ENCODE data around the gene GOLPH3.
"Not testable (repeated sequence)": the region's sequence is repeated elsewhere in the genome, so short reads cannot be mapped to it uniquely, and the experiment has no call there.

Gene GOLPH3

GRCh38 chr5:32087086-32088082 lies 86.7 kb downstream of the GOLPH3 start:
- no peaks in the 10 kb centered on the region for H3K9me3 ChIP-seq
- H3K27ac ChIP-seq: no peak overlapping the region
- H3K4me3 ChIP-seq: no peak overlapping the region
- H3K4me1 ChIP-seq: no peaks in the 10 kb centered on the region
- no peaks in the 10 kb centered on the region for H3K27me3 ChIP-seq
- intact Hi-C loops (cut with DNase I; ENCODE audit: low total_unique reads): loop anchor here (5.0 kb wide), 2 partner anchors 260 to 500 kb away; no protein-coding TSS in a partner anchor
- H3K36me3 ChIP-seq: peaks cover 0 to 47% (median 4%) of the 10 kb centered on the region in 3 donors
- no peak for DNase-seq
- TF ChIP-seq CTCF (IDR thresholded peaks at IDR 0.05): no peak

GRCh38 chr5:32083981-32084430 lies 90.1 kb downstream of the GOLPH3 start:
- Histone ChIP-seq H3K9me3 (no peaks in the 10 kb centered on the region), H3K4me1 (no peaks in the 10 kb centered on the region), H3K4me3 (no peak overlapping the region), H3K27me3 (no peaks in the 10 kb centered on the region), H3K27ac (no peak overlapping the region), H3K36me3 (peaks cover 0 to 27% (median 4%) of the 10 kb centered on the region in 3 donors)
- TF ChIP-seq CTCF (IDR thresholded peaks at IDR 0.05): no peak
- no peak for DNase-seq
- intact Hi-C loops (cut with DNase I; ENCODE audit: low total_unique reads): no loop called here

GRCh38 chr5:32082701-32083100 lies 91.4 kb downstream of the GOLPH3 start:
- no peak for DNase-seq
- H3K9me3 ChIP-seq: no peaks in the 10 kb centered on the region
- peaks cover 0 to 15% (median 3%) of the 10 kb centered on the region in 3 donors for H3K36me3 ChIP-seq
- H3K27me3 ChIP-seq: no peaks in the 10 kb centered on the region
- intact Hi-C loops (cut with DNase I; ENCODE audit: low total_unique reads): no loop called here
- no peak overlapping the region for H3K4me3 ChIP-seq
- no peaks in the 10 kb centered on the region for H3K4me1 ChIP-seq
- TF ChIP-seq CTCF (IDR thresholded peaks at IDR 0.05): no peak
- H3K27ac ChIP-seq: no peak overlapping the region

GRCh38 chr5:32080565-32080964 lies 93.6 kb downstream of the GOLPH3 start:
- H3K9me3 ChIP-seq; H3K4me1 ChIP-seq; H3K27me3 ChIP-seq; DNase-seq; H3K36me3 ChIP-seq; intact Hi-C loops (cut with DNase I; ENCODE audit: low total_unique reads); H3K4me3 ChIP-seq; H3K27ac ChIP-seq: not testable (repeated sequence)

DNA sequence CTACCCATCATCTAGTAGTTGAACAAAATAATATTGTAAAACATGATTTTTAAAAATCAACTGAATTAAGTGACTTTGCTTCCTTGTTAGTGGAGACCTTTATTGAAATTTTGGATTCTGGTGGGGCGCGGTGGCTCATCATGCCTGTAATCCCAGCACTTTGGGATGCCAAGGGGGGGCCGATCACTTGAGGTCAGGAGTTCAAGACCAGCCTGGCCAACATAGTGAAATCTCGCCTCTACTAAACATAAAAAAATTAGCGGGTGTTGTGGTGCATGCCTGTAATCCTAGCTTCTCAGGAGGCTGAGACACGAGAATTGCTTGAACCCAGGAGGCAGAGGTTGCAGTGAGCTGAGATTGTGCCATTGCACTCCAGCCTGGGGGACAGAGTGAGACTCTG lies 95.3 kb downstream of the GOLPH3 start:
- H3K4me1 ChIP-seq; H3K27ac ChIP-seq; DNase-seq; intact Hi-C loops (cut with DNase I; ENCODE audit: low total_unique reads); H3K9me3 ChIP-seq; H3K4me3 ChIP-seq; H3K27me3 ChIP-seq: not testable (repeated sequence)
- H3K36me3 ChIP-seq: peaks cover 0 to 16% (median 0%) of the 10 kb centered on the region in 3 donors

DNA sequence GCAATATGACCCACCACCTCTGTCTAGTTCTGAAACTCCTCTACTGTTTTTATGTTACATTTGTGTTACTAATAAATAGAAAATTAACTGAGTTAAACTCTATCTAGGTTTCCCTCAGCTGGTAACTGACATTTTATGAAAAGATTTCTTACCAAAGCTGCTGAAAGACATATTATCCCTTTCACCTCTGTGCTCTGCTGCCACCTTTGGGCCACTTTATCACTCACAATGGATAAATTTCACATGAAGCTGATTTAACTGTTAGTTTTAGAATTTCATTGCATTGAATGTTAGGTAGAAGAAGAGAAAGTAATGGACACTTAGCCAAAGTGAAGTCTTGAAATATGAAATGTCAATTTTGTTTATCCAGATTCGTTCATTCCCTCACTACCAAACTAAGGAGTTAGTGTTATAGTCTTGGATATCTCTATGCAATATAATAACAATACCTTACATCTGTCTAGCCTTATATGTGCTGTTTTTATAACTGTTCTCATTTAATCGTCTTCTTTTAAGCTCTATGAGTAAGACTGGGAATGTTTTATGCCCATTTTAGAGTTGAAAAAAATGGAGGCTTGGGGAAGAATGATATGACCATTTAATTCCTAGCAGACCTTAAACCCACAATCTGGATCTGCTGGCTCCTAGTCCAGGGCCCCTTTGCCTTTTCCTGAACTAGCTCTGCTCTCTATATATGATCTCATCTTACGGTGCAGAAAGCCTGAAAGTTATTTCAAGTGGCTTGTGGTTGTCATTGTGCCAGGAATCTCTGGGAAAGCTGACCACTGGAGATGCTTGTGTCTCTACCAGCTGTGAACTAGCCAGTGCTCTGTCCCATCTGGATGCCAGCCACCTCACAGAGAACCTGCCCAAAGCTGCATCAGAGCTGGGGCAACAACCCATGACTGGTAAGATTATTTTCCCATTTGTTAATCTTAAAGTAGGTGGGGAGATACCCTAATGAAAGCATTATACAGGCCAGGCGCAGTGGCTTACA lies 97.1 kb downstream of the GOLPH3 start:
- Histone ChIP-seq H3K4me1 (no peaks in the 10 kb centered on the region), H3K27ac (no peak overlapping the region), H3K9me3 (no peaks in the 10 kb centered on the region), H3K36me3 (peaks cover 0 to 26% (median 0%) of the 10 kb centered on the region in 3 donors), H3K27me3 (no peaks in the 10 kb centered on the region), H3K4me3 (no peak overlapping the region)
- DNase-seq: peak in 1 of 2 donors; percentile 60
- peak; percentile 75 to 84 for TF ChIP-seq CTCF (IDR thresholded peaks at IDR 0.05)
- intact Hi-C loops (cut with DNase I; ENCODE audit: low total_unique reads): no loop called here
